Sigmoid colon (tissue), 7 donors: ENCODE measurements around the gene DIS3L2. TPM values are rescaled to one million over a fixed set of nuclear protein-coding genes. Genes with fewer than 3 reads are reported as not detected.
"Not testable (repeated sequence)": the region's sequence is repeated elsewhere in the genome, so short reads cannot be mapped to it uniquely, and the experiment has no call there.

Experiments used
- DNase-seq: peaks from one replicate; pipeline ENCODE4 v3.0.0-alpha.2; 2019
- H3K27ac ChIP-seq, 4 donors: fragments of 200-600 bp; sonication (generic); one replicate each; pipeline ENCODE4 v1.5.1; 2016 to 2019; ENCODE audit warnings: mild to moderate bottlenecking in 1 of 4
- H3K27me3 ChIP-seq, 3 donors: fragments of 200-600 bp; sonication (generic); one replicate each; pipeline ENCODE4 v1.5.1; 2019; ENCODE audit warnings: mild to moderate bottlenecking in 1 of 3
- H3K36me3 ChIP-seq, 4 donors: fragments of 200-600 bp; sonication (generic); one replicate each; pipeline ENCODE4 v1.5.1; 2016 to 2019
- H3K4me1 ChIP-seq, 4 donors: fragments of 200-600 bp; sonication (generic); one replicate each; pipeline ENCODE4 v1.5.1; 2017 to 2019
- H3K4me3 ChIP-seq, 4 donors: fragments of 200-600 bp; sonication (generic); one replicate each; pipeline ENCODE4 v1.5.1; 2017 to 2019; ENCODE audit warnings: mild to moderate bottlenecking in 2 of 4, moderate library complexity in 1 of 4
- H3K9me3 ChIP-seq, 4 donors: fragments of 200-600 bp in 3 of 4; sonication (generic) in 3 of 4; one replicate each; pipeline versions ENCODE4 v1.5.1 to v1.6.1; 2013 to 2019
- CTCF ChIP-seq, 4 experiments: fragments of 450-650 bp in 3 of 4; fragments of 200-600 bp in 1 of 4; IDR thresholded peaks; one replicate each; pipeline ENCODE4 v1.5.1; 2016 to 2019; ENCODE audit warnings: antibody characterized with exemption in 4 of 4, mild to moderate bottlenecking in 3 of 4, moderate library complexity in 2 of 4
- EP300 ChIP-seq, 4 donors: sonication (generic); formaldehyde crosslinking; IDR thresholded peaks; one replicate each; pipeline ENCODE4 v1.6.1; 2017; ENCODE audit warnings: antibody characterized with exemption in 4 of 4
- POLR2A ChIP-seq, 2 donors: fragments of 450-650 bp; IDR thresholded peaks; one replicate each; pipeline ENCODE4 v1.6.1; 2016; ENCODE audit warnings: antibody characterized with exemption in 2 of 2, mild to moderate bottlenecking in 2 of 2, moderate library complexity in 2 of 2
- POLR2AphosphoS5 ChIP-seq, 4 donors: sonication (generic); formaldehyde crosslinking; IDR thresholded peaks; one replicate each; pipeline ENCODE4 v1.6.1; 2017; ENCODE audit warnings: antibody characterized with exemption in 4 of 4
- WGBS, 2 donors: extraction: QIAGEN DNeasy Blood & Tissue Kit; methylation state at CpG; one replicate each; pipeline ENCODE4 v1.1.7; 2013; 5-methylcytosine and 5-hydroxymethylcytosine counted together
- intact Hi-C: fragments of 100-400 bp; cut with DNase I; formaldehyde crosslinking; loops from one replicate; pipeline ENCODE4 v1.15.1; 2023
- polyA plus RNA-seq, 3 donors: library from polyadenylated mRNA; stranded (reverse); fragments of 200-250 nt; gene quantifications; one replicate each; pipeline ENCODE4 v1.2.3, GENCODE V29; 2013
- total RNA-seq, 4 donors: library from RNA; depleted of rRNA; stranded (reverse); fragments of >200 nt; gene quantifications; one replicate each; pipeline ENCODE4 v1.1.0, GENCODE V29; 2016
- donor health status: healthy with polysubstance abuse.
- donor health status: Bipolar disorder and iron deficiency.
- donor health status: healthy.

Gene DIS3L2
- total and polyA plus RNA-seq, 7 donors, result 8.8 to 37.9 (median 22.5) TPM

DNA sequence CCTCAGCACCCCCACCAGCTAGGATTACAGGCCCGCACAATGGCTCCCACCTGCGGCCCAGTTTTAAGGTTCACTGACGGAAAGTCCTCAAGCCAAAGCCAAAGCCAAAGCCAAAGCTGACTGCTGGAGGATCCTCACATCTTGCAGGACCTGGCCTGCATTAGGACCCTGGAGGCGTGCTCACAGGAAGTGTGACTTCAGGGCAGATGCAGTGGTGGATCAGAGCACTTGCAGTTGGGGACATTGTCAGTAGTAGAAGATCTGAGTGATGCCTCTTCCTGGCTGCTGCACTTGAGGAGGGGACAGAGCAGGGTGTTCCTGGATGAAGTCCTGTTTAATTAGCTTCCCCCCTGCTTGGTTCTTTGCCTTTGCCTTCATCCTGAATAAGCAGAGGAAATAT is 348.1 kb downstream of the DIS3L2 start:
- Histone ChIP-seq H3K4me3 (no peak overlapping the region), H3K9me3 (peaks cover 0 to 2% (median 0%) of the 10 kb centered on the region in 4 donors), H3K27ac (no peak overlapping the region), H3K4me1 (no peaks in the 10 kb centered on the region), H3K27me3 (no peaks in the 10 kb centered on the region), H3K36me3 (peaks cover 0 to 13% (median 0%) of the 10 kb centered on the region in 4 donors)
- TF ChIP-seq EP300 (IDR thresholded peaks at IDR 0.05) (no peak), CTCF (IDR thresholded peaks at IDR 0.05) (no peak), POLR2A (IDR thresholded peaks at IDR 0.05) (no peak), POLR2AphosphoS5 (IDR thresholded peaks at IDR 0.05) (no peak)
- 75 to 94% methylated on average over 4 of the region's 4 CpGs for WGBS, 2 donors
- no peak for DNase-seq
- intact Hi-C loops, result no loop called here

GRCh38 chr2:232310121-232310520 is 348.6 kb downstream of the DIS3L2 start:
- DNase-seq, result no peak
- no peak overlapping the region for H3K27ac ChIP-seq
- H3K9me3 ChIP-seq, result peaks cover 0 to 2% (median 0%) of the 10 kb centered on the region in 4 donors
- intact Hi-C loops, result no loop called here
- H3K36me3 ChIP-seq, result peaks cover 0 to 13% (median 0%) of the 10 kb centered on the region in 4 donors
- H3K4me1 ChIP-seq, result peaks cover 0 to 3% (median 0%) of the 10 kb centered on the region in 4 donors
- no peak for TF ChIP-seq CTCF (IDR thresholded peaks at IDR 0.05)
- TF ChIP-seq POLR2A (IDR thresholded peaks at IDR 0.05), result no peak
- TF ChIP-seq POLR2AphosphoS5 (IDR thresholded peaks at IDR 0.05), result no peak
- no peak for TF ChIP-seq EP300 (IDR thresholded peaks at IDR 0.05)
- 67 to 89% methylated on average over 9 of the region's 9 CpGs for WGBS, 2 donors
- H3K27me3 ChIP-seq, result no peaks in the 10 kb centered on the region
- H3K4me3 ChIP-seq, result no peak overlapping the region

- H3K27ac ChIP-seq, result no peak overlapping the region
- peaks cover 0 to 2% (median 0%) of the 10 kb centered on the region in 4 donors for H3K9me3 ChIP-seq
- intact Hi-C loops, result no loop called here
- peaks cover 0 to 5% (median 0%) of the 10 kb centered on the region in 4 donors for H3K4me1 ChIP-seq
- no peak for DNase-seq
- peaks cover 0 to 8% (median 0%) of the 10 kb centered on the region in 4 donors for H3K36me3 ChIP-seq
- no peak overlapping the region for H3K4me3 ChIP-seq
- no peaks in the 10 kb centered on the region for H3K27me3 ChIP-seq
- TF ChIP-seq POLR2A (IDR thresholded peaks at IDR 0.05) (no peak), POLR2AphosphoS5 (IDR thresholded peaks at IDR 0.05) (no peak), EP300 (IDR thresholded peaks at IDR 0.05) (no peak), CTCF (IDR thresholded peaks at IDR 0.05) (no peak)
- WGBS, 2 donors, result 54 to 81% methylated on average over 1 of the region's 1 CpG
Measured at GRCh38 chr2:232310696-232311095, 349.2 kb downstream of the DIS3L2 start.

- H3K4me3 ChIP-seq, H3K36me3 ChIP-seq, H3K4me1 ChIP-seq, intact Hi-C loops, H3K27ac ChIP-seq, H3K27me3 ChIP-seq, H3K9me3 ChIP-seq: not testable (repeated sequence)
- DNase-seq, result peak; percentile 26
- 99 to 100% methylated on average over 2 of the region's 2 CpGs for WGBS, 2 donors
Measured at GRCh38 chr2:232313645-232314044, 352.1 kb downstream of the DIS3L2 start.

DNA sequence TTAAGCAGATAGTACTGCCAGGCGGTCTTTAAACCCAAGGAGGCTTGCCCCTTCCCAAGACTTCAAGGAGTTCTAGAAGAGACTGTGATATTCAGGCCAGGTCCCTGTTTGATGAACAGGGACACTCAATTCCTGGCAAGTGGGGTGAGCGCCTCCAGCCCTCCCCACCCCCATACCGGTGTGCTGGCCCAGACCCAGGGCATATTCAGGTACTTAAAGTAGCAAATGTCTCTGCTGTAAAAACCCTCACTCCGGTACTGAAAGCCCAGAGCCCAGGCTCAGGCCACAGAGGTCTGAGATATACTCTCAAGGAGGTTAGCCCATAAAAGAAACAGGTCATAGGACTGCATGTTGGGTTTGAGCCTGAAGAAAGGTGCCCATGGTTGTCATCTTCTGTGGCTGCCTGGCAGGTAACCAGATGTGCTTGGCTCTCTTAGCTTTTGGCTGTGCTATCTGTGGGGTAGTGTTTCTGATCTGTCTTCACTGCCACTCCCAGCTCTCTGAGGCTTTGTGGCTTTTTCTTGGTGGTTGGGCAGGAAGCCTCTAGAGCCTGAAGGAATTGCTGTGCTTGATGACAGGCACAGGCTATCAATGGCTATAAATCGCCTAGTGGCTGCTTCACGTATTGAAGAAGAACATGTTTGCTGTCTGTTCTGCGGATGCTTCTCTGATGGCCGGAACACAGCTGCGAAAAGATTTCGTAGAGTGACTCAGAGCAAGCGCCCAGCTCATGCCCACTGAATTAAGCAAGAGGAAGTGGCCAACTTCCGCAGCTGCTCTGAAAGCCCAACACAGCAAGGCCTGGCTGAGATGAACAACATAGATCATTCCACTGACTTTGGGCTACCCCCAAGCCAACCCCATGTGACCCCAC is 353.8 kb downstream of the DIS3L2 start:
- no peaks in the 10 kb centered on the region for H3K27me3 ChIP-seq
- H3K9me3 ChIP-seq, result peaks cover 0 to 2% (median 0%) of the 10 kb centered on the region in 4 donors
- intact Hi-C loops, result no loop called here
- DNase-seq, result peak; percentile 80
- H3K4me3 ChIP-seq, result no peak overlapping the region
- WGBS, 2 donors, result 65 to 83% methylated on average over 12 of the region's 12 CpGs
- TF ChIP-seq POLR2AphosphoS5 (IDR thresholded peaks at IDR 0.05) (peak in 1 of 4 donors; percentile 21), POLR2A (IDR thresholded peaks at IDR 0.05) (no peak), EP300 (IDR thresholded peaks at IDR 0.05) (no peak), CTCF (IDR thresholded peaks at IDR 0.05) (no peak)
- H3K4me1 ChIP-seq, result peaks cover 0 to 8% (median 2%) of the 10 kb centered on the region in 4 donors
- peak overlapping the region in 3 of 4 donors; percentile 31 to 63 (median 32) for H3K27ac ChIP-seq
- no peaks in the 10 kb centered on the region for H3K36me3 ChIP-seq
